Peyer's patch (tissue), 4 donors: ENCODE results near the gene KRT85.

ENCODE experiments used
- CTCF ChIP-seq, 6 experiments: fragments of 450-650 bp in 4 of 6; fragments of 200-600 bp in 2 of 6; sonication (generic) in 1 of 6; IDR thresholded peaks; one replicate each; pipeline ENCODE4 v1.5.1; 2017 to 2019; ENCODE audit warnings: antibody characterized with exemption in 6 of 6, mild to moderate bottlenecking in 3 of 6, moderate library complexity in 1 of 6
- POLR2A ChIP-seq, 2 donors: fragments of 450-650 bp; IDR thresholded peaks; one replicate each; pipeline ENCODE4 v1.5.1; 2017; ENCODE audit warnings: antibody characterized with exemption in 2 of 2, mild to moderate bottlenecking in 2 of 2, moderate library complexity in 2 of 2

GRCh38 chr12:52404951-52405350 lies 37.7 kb upstream of the KRT85 start:
- no peak for TF ChIP-seq POLR2A (IDR thresholded peaks at IDR 0.05)
- no peak for TF ChIP-seq CTCF (IDR thresholded peaks at IDR 0.05)
